GM18499 (cell line): ENCODE data around the gene ACHE.
"Not testable (repeated sequence)": the region's sequence is repeated elsewhere in the genome, so short reads cannot be mapped to it uniquely, and the experiment has no call there.

Source experiments
- ATAC-seq: cut with Tn5 transposase; IDR thresholded peaks from one replicate; pipeline ENCODE4 v1.9.1; 2021; ENCODE audit warnings: moderate number of reproducible peaks; ENCODE audit not compliant: insufficient read depth, unreplicated experiment

Gene ACHE

DNA sequence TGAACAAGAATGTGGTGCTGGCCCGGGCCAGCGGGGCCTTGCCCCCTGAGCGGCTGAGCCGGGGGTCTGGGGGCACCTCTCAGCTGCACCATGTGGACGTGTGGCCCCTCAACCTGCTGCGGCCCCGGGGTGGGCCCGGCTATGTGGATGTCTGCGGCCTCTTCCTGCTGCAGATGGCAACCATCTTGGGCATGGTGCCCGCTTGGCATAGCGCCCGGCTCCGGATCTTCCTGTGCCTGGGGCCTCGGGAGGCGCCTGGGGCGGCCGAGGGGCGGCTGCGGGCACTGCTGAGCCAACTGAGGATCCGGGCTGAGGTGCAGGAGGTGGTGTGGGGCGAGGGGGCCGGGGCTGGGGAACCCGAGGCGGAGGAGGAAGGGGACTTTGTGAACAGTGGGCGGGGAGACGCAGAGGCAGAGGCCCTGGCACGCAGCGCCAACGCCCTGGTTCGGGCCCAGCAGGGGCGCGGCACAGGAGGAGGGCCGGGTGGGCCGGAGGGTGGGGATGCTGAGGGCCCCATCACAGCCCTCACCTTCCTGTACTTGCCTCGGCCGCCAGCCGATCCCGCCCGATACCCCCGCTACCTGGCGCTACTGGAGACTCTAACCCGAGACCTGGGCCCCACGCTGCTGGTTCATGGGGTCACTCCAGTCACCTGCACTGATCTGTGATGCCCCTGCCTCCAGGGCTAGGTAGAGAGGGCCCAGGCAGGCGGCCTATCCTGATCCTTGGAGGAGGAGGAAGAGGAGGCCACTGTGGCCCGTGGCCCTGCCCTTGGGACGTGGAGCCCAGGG lies 29.6 kb downstream of the ACHE start:
- no peak for ATAC-seq

DNA sequence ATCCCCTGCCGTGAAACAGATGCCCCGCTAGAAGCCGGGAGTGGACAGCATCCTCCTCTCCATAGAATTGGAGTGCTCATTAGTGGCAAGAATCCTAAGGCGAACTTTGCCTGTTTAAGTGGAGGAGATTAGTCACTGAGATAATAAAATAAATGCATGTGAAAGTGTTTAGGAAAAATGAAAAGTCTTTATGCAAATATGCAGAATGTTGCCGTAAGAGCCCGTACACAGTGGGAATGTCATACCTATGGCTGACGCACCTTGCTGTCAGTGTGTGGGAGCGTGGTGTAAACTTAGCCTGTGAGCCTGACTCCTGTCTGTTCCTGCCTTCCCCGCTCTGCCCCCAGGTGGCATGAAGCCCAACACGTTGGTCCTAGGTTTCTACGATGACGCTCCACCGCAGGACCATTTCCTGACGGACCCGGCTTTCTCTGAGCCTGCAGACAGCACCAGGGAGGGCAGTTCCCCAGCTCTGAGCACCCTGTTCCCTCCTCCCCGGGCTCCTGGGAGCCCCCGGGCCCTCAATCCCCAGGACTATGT lies 30.2 kb downstream of the ACHE start:
- no peak for ATAC-seq

DNA sequence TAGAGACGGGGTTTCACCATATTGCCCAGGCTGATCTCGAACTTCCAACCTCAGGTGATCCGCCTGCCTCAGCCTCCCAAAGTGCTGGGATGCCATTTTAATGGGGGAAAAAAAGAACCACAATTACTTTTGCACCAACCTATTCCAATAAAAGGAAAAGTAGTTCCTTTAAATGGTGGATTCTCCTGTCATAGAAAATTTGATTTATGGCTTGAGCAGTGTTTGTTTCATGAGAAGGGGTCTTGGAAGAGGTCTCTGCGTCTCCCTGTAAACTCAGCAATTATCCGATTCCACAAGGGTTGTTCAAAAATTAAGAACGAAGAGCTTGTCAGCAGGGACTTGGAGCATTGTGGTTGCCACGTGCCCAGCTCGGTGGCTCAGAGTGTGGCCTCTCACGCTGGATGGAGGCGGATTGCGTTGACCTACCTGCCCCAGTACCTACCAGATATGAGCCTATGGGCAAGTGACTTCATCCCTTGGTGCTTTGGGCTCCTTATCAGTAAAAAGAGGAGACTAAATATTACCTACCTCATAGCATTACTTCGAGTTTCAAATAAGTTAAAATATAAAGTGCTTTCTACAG lies 31.3 kb downstream of the ACHE start:
- ATAC-seq: no peak

DNA sequence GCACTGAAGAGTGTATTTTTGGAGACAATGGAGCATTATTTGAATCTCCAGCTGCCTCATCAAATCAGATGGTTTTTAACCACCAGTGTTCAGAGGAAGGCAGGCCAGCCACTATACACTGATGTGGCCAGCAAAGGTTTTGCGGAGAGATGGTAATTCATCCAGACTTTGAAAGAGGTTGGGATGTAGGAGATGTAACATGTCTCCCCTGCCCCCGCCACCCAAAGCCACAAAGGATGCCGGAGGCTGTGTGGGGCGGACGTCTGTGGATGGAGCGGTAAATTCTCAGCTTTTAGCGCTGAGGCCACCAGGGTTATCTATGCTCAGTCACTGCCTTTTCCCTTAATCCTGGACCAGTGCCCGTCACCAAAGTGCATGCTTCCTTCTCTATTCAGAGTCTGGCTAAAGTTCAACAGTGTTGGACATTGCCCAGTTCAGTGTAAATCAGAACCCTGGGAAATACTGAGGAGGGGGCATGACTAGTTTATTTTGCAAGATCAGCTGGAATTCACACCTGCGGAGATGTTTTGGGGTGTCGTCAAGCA lies 32.2 kb downstream of the ACHE start:
- no peak for ATAC-seq

DNA sequence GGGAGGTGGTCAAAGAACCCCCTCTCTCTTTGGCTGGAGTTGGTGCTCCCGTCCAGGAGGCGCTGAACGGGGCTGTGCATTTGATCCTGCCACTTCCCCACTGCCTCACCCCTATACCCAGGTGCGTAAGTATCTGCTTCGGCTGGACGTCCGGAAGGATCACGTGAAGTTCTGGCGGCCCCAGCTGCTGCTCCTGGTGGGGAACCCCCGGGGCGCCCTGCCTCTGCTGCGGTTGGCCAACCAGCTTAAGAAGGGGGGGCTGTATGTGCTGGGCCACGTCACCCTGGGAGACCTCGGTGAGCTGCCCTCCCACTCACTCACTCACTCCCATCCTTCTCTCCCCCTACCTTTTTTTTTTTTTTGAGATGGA lies 34.1 kb downstream of the ACHE start:
- ATAC-seq: no peak

DNA sequence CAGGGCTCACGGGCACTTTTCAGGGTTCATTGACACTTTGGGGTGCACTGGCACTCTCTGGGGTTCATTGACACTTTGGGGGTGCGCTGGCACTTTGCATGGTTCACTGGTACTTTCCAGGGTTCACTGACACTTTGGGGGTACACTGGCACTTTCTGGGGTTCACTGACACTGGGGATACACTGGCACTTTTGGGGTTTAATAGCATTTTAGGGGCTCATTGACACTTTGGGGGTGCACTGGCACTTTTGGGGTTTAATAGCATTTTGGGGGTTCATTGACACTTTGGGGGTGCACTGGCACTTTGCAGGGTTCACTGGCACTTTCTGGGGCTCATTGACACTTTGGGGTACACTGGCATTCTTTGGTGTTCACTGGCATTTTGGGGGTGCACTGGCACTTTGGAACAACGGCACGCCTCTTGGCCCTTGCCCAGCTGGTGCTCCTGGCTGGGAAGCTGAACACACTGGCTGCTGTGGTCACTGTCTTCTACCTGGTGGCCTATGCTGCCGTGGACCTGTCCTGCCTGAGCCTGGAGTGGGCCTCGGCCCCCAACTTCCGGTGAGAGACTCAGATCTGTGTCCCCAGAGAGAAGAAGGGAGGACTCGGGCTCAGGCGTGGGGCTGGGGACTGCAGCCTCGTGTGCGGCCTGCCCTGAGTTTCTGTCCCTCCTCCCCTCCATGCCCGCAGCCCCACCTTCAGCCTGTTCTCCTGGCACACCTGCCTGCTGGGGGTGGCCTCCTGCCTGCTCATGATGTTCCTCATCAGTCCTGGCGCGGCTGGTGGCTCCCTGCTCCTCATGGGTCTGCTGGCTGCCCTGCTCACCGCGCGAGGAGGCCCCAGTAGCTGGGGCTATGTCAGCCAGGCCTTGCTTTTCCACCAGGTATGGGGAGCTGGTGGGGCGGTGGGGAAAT lies 34.7 kb downstream of the ACHE start:
- ATAC-seq: no peak

DNA sequence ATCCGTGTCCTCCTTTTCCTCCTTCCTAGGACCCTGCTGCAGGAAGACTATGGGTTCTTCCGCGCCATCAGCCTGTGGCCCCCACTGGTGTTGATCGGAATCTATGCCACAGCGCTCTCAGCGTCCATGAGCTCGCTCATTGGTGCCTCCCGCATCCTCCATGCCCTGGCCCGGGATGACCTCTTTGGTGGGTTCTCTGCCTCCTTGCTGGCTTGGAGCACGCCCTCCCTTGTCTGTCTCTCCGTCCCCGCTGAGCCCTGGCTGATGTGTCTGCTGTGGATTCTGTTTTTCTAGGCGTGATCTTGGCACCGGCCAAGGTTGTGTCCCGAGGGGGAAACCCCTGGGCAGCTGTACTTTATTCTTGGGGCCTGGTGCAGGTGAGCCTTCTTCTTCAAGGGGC lies 35.8 kb downstream of the ACHE start:
- ATAC-seq: no peak

DNA sequence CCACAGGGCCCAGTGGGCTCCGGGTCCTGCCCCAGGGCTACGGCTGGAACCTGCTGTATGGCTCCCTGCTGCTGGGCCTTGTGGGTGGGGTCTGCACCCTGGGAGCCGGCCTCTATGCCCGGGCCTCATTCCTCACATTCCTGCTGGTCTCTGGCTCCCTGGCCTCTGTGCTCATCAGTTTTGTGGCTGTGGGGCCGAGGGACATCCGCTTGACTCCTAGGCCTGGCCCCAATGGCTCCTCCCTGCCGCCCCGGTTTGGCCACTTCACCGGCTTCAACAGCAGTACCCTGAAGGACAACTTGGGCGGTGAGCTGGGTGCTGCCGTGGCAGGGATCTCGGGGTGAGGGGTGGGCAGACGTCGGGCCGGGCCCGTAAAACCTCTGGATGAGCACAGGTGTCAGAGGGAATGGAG lies 38.8 kb downstream of the ACHE start:
- no peak for ATAC-seq

DNA sequence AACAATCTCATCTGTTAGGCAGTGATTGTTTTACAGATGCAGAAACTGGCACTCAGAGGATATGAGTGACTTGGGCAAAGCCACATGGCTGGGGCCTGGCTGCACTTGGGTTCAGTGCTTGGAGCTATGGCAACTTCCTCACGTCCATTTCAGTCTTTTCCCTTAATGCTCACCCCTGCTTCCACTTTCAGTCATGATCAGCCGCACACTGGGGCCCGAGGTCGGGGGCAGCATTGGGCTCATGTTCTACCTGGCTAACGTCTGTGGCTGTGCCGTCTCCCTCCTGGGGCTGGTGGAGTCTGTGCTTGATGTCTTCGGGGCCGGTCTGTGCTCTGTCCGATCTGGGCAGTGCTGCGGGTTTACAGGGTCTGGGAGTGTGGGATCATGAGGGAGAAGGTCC lies 40.2 kb downstream of the ACHE start:
- ATAC-seq: no peak

DNA sequence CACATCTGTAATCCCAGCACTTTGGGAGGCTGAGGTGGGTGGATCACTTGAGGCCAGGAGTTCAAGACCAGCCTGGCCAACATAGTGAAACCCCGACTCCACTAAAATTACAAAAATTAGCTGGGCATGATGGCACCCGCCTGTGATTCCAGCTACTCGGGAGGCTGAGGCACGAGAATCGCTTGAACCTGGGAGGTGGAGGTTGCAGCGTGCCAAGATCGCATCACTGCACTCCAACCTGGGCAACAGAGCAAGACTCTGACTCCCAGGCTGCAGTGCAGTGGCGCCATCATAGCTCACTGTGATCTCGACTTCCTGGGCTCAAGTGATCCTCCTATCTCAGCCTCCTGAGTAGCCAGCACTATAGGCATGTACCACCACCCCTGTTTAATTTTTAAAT lies 40.8 kb downstream of the ACHE start:
- not testable (repeated sequence) for ATAC-seq

DNA sequence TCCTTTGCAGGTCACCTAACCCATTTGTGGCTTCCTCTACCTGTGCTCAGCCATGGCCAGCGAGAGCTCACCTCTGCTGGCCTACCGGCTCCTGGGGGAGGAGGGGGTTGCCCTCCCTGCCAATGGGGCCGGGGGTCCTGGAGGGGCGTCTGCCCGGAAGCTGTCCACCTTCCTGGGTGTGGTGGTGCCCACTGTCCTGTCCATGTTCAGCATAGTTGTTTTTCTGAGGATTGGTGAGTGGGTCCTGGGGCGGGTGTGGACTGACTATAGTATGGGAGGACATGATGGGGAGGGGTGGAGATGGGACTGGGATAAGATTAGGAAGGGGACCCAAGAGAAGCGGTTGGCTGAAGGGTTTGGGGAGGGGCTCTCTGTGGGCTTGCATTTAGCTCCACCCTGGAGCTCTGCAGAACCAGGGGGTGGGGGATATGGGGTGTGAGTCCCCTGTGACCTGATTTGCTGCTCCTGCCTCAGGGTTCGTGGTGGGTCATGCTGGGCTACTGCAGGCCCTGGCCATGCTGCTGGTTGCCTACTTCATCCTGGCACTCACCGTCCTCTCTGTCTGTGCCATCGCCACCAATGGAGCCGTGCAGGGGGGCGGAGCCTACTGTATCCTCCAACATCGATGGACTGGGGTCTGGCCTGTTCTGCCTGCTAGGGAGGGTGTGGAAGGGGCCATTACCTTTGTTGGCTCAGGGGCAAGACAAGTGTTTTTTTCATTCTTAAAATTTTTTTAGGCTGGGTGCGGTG lies 41.4 kb downstream of the ACHE start:
- ATAC-seq: no peak

DNA sequence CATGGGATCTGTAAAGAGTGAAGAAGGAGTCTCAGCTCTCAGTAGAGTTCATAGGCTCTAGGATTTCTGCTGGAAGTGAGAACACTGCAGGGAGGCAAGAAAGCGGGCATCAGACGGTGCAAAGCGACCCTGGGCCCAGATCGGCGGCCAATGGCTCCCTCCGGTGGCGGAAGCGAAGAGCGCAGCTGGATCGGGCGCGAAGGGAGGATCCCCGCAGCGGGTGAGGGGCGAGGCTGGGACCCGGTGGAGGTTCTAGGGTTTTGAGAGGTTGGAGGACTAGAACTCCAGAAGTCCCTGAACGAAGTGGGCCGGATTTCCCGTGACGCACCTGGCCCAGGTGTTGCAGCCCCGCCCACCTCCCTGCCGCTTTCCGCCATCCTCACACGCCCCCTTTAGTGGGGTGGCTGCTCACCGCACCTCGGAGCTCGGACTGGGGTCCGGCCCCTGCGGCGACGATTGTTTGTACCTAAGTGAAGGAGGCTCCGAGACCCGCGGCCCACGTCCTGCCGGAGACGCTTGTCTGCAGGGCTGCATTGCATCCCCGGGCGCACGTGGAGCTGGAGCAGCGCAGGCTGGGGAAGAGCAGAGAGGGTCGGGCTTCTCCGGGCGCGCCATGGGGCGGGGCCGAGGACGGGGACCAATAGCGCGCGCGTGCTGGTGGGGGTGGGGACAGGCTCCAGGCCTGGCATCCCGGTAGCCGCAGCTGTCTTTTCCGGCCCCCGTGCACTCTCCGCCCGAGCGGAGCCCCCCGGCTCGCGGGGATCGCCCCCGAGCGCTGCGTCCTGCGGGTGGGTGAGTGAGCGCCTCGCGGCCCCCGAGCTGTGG lies 43.4 kb downstream of the ACHE start, which contains the start of gene SLC12A9:
SLC12A9 (plus strand) TSS at position 666 of the 825 bp plus-strand sequence. CDS start 1,485 bp downstream, outside the sequence.
- no peak for ATAC-seq

DNA sequence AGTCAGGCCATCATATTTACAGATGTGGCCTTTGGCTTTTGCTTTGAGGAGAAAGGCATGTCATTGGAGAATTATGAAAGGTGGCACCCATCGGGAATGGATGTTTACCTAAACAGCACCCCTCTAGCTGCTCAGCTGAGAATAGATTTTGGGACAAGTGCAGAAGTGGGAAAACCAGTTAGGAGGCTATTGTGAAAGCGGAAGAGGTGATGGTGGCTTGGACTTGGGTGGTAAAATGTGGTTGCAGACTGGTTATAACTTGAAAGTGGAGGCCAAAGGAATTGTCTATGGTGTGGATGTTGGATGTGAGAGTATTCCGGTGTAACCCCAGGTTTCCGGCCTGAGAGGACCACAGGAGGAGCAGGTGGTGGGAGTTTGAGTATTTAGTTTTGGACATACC lies 48.3 kb downstream of the ACHE start:
- ATAC-seq: no peak

DNA sequence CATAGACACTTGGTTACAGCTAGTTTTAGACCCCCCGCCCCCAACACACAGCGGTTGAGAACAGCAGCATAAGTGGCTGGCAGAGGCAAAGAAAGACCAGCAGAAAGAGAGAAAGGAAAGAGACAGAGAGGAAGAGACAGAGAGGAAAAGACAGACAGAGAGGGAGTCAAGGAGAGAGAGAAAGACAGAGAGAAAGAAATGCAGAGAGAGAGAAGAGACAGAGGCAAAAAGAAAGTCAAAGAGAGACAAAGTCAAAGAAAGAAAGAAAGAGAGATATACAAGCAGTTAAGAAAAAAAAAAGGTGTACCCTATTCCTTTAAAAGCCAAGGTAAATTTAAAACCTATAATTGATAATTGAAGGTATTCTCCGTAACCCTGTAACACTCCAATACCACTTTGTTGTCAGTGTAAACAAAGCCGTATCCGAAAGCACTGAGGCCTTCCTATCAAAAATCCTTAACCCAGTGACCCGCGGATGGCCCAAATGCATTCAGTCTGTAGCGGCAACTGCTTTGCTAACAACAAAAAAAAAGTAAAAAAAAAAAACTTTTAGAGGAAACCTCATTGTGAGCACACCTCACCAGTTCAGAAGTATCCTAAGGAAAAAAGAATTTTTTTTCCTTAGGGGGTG lies 55.1 kb downstream of the ACHE start:
- no peak for ATAC-seq
